Suppressor macrophage treated with lipopolysaccharide for 1 hour (primary cell): ENCODE measurements around the gene OS9.
"Not testable (repeated sequence)": the region's sequence is repeated elsewhere in the genome, so short reads cannot be mapped to it uniquely, and the experiment has no call there.

Source experiments
- DNase-seq, 3 donors: peaks; one replicate each; pipeline ENCODE4 v3.0.0-alpha.2; 2020 to 2022

OS9 gene

DNA sequence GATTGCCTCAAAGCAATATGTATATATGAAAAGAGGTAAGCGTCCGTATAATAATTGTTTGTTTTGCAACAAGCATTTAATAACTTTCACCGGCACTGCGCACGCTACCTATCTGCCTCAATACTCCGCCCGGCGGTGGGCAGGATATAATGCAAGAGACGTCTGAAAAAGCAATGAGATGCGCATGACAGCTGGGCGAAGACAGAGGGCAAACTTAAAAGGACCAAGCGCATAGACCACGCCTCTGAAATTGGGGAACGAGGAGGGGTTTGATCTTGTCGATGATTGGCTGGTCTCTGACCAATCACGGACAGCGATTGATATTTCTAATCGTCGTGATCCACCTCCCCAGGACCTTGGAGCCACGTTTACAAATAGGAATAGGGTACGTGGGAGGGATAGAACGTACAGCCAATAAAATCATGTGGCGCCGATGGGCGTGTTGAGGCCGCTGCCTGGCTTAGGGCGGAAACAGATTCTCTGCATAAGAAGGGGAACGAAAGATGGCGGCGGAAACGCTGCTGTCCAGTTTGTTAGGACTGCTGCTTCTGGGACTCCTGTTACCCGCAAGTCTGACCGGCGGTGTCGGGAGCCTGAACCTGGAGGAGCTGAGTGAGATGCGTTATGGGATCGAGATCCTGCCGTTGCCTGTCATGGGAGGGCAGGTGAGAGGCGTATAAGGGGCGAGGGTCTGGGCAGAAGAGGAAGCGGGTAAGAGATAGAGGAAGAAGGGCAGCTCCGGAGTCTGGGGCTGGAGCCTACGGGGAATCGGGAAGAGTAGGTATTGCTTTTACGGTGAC lies at the start of gene OS9:
TSS of gene OS9 (plus strand) at position 474 of the 800 bp plus-strand sequence. CDS start at position 504, 30 bp downstream.
- peak; percentile 97 to 100 (median 99) for DNase-seq

DNA sequence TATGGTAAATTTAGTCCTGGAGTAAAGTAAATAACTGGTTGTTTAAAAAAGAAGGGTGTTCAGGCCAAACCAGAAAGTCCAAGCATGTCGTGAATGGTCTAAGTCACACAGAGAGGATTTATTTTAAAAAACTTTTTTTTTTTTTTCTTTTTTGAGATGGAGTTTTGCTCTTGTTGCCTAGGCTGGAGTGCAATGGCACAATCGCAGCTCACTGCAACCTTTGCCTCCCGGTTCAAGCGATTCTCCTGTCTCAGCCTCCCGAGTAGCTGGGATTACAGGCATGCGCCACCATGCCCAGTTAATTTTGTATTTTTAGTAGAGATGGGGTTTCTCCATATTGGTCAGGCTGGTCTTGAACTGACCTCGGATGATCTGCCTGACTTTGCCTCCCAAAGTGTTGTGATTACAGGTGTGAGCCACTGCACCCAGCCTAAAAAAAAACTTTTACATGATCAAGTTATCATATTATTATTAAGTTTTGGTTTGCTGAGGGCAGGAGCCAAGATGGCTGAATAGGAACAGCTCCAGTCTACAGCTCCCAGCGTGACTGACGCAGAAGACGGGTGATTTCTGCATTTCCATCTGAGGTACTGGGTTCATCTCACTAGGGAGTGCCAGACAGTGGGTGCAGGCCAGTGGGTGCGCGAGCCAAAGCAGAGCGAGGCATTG lies 47.8 kb upstream of the OS9 start:
- not testable (repeated sequence) for DNase-seq

- DNase-seq, result not testable (repeated sequence)
Measured at GRCh38 chr12:57646659-57647049, 47.3 kb upstream of the OS9 start.

GRCh38 chr12:57654042-57654441 lies 39.9 kb upstream of the OS9 start:
- DNase-seq, result no peak

DNA sequence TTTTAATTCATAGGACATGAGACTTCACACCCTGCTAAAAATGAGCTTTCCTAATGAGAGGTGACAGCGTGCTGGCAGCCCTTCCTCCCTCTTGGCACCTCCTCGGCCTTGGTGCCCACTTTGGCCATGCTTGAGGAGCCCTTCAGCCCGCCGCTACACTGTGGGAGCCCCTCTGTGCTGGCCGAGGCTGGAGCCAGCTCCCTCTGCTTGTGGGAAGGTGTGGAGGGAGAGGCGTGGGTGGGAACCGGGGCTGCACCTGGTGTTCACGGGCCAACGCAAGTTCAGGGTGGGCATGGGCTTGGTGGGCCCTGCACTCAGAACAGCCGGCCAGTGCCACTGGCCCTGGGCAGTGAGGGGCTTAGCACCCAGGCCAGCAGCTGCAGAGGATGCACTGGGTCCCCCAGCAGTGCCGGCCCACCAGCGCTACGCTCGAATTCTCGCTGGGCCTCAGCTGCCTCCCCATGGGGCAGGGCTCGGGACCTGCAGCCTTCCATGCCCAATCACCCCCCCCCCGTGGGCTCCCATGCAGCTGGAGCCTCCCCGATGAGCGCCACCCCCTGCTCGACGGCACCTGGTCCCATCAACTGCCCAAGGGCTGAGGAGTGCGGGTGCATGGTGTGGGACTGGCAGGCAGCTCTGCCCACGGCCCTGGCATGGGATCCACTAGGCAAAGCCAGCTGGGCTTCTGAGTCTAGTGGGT lies 38.2 kb upstream of the OS9 start:
- no peak for DNase-seq

- not testable (repeated sequence) for DNase-seq
Measured at GRCh38 chr12:57656408-57656807, 37.5 kb upstream of the OS9 start.

DNA sequence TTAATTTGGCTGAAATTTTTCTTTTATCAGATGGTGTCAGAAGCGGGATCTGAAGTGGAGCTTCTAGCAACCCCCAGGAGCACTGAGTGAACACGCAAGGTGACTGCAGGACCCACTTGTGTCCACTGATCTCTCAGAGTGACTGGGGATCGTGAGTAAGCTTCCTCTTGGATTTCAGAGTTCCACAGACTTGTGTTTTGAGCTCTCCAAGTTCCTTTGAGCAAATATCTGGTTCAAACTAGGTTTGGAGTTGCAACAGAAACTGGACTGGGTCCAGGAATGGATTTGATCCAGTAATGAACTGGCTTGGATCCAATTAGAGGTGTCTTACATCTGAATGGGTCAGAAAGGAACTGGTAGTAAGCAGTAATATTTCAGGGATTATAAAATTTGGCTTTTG lies 36.2 kb upstream of the OS9 start:
- no peak for DNase-seq

DNA sequence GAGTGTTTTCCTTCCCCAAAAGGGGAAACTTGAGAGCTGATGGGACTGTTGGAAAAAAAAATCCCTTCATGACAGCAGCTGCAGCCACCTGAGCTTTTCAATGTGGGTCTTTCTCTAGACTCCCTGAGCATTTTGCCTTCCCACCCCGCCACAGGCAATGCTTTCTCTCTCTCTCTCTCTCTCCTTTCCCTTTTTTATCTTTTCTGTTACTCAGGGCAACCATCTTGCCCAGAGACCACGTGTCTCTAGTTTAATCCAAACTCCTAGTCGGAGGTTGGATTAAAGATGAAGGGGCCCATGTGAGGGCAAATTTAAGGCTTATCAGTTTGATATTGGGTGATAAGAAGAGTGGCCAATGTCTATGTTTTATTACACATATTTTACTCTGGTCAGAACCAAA lies 35.0 kb upstream of the OS9 start:
- no peak for DNase-seq

DNA sequence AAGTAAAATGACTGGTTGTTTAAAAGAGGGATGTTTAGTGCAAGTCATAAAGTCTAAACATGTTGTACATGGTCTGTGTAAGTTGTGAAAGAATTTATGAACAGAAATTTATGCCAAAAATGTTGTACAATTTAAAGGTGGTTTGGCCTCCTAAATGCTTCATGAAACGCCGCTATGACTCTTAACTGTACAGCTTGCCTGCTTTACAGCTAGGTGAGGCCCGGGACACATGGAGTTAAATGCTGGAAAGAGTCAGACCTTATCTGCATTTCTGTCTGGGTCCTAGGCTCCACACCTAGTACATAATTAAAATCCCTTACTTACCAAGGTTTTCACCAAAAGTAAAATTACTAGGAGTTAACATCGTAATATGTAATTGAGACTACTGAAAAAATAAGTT lies 32.6 kb upstream of the OS9 start:
- no peak for DNase-seq

DNA sequence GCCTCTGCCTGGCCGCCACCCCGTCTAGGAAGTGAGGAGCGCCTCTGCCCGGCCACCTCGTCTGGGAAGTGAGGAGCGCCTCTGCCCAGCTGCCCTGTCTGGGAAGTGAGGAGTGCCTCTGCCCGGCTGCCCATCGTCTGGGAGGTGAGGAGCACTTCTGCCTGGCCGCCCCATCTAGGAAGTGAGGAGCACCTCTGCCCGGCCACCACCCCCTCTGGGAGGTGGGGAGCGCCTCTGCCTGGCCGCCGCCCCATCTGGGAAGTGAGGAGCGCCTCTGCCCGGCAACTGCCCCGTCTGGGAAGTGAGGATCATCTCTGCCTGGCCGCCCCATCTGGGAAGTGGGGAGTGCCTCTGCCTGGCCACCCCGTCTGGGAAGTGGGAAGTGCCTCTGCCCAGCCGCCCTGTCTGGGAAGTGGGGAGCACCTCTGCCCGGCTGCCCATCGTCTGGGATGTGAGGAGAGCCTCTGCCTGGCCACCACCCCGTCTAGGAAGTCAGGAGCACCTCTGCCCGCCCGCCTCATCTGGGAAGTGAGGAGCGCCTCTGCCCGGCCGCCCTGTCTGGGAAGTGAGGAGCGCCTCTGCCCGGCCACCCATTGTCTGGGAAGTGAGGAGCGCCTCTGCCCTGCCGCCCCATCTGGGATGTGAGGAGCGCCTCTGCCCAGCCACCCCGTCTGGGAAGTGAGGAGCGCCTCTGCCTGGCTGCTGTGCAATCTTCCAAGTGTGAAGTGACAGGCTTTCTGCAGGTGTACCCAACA lies 28.7 kb upstream of the OS9 start:
- DNase-seq, result not testable (repeated sequence)

DNA sequence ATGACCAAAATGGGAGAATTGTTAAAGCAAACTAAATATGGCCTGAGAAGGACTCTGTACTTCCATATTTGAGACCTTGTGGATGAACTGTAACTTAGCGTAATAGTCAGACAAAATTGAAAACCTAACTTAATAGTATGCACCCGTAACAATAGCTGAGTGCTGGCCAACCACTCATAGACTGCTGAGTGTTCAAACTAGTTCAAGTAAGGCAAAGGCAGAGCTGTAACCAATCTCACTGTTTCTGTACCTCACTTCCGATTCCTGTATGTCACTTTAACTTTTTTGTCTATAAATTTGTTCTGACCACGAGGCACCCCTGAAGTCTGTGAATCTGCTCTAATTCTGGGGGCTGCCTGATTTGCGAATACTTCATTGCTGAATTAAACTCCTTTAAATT lies 27.0 kb upstream of the OS9 start:
- DNase-seq, result no peak

- DNase-seq, result not testable (repeated sequence)
Measured at GRCh38 chr12:57669691-57670090, 24.2 kb upstream of the OS9 start.

DNA sequence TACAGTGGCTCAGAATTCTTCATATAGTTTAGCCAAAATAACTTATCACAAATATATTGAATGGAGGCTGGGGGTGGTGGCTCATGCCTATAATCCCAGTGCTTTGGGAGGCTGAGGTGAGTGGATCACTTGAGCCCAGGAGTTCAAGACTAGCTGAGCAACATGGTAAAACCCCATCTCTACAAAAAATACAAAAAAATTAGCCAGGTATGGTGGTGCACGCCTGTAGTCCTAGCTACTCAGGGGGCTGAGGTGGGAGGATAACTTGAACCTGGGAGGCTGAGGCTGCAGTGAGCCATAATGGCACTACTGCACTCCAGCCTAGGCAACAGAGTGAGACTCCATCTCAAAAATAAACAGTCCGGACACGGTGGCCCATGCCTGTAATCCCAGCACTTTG lies 22.1 kb upstream of the OS9 start:
- not testable (repeated sequence) for DNase-seq

- no peak for DNase-seq
Measured at GRCh38 chr12:57672801-57673200, 21.1 kb upstream of the OS9 start.

DNA sequence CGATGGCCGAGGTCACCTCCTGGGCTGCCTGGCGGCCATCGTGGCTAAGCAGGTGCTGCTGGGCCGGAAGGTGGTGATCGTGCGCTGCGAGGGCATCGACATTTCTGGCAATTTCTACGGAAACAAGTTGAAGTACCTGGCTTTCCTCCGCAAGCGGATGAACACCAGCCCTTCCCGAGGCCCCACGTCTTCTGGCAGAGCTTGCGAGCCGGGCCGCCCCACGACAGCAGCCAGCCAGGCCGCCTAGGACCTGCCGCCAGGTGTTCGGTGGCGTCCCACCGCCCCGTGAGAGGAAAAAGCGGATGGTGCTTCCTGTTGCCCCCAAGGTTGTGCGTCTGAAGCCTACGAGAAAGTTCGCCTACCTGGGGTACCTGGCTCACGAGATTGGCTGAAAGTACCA lies 19.2 kb upstream of the OS9 start:
- DNase-seq, result no peak

- not testable (repeated sequence) for DNase-seq
Measured at GRCh38 chr12:57677947-57678346, 16.0 kb upstream of the OS9 start.

DNA sequence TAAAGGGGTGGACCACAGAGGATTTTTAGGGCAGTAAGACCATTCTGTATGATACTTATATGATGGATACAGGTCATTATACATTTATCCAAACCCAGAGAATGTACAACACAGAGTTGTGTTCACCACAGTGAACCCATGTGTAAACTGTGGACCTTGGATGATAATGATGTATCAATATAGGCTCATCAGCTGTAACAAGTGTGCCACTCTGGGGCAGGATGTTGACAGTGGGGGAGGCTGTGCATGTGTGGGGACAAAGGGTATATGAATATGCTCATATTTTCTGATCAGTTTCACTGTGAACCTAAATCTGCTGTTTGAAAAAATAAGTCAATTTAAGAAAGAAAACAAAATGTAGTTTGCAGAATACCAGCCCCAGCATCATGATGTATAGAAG lies 14.2 kb upstream of the OS9 start:
- no peak for DNase-seq

DNA sequence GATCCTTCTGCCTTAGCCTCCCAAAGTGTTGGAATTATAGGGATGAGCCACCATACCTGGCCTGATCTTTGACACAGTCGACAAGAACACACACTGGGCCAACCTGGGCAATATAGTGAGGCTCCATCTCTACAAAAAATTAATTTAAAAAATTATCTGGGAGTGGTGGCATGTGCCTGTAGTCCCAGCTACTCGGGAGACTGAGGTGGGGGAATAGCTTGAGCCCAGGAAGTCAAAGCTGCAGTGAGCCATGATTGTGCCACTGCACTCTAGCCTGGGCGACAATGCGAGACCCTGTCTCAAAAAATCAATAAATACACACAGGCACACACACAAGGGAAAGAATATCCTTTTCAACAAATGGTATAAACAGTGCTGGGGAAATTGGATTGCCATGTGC lies 6.1 kb upstream of the OS9 start:
- DNase-seq, result no peak

GRCh38 chr12:57688931-57689330 lies 5.0 kb upstream of the OS9 start:
- no peak for DNase-seq

GRCh38 chr12:57692500-57692899 lies 1.4 kb upstream of the OS9 start:
- no peak for DNase-seq

DNA sequence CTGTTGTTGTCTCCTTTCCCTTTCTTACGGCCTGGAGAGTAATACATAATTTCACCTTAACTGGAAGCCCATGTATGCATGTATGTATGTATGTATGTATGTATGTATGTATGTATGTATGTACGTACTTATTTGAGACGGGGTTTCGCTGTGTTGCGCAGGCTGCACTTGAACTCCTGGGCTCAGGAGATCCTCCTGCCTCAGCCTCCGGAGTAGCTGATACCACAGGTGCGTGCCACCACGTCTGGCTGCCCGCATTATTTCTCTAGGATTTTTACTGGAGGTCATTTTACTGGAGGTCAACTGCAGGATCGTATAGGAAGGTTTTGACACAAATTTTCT lies 644 bp upstream of the OS9 start:
- no peak for DNase-seq

- DNase-seq, result no peak
Measured at GRCh38 chr12:57694459-57695019, 607 bp downstream of the OS9 start.
